ENCODE results near the gene CNEP1R1. TPM values are rescaled to one million over a fixed set of nuclear protein-coding genes. Genes with fewer than 3 reads are reported as not detected.

CNEP1R1 gene
- total RNA-seq, 4 donors from 2014 or later, result 14.1 to 51.7 (median 29.5) TPM

DNA sequence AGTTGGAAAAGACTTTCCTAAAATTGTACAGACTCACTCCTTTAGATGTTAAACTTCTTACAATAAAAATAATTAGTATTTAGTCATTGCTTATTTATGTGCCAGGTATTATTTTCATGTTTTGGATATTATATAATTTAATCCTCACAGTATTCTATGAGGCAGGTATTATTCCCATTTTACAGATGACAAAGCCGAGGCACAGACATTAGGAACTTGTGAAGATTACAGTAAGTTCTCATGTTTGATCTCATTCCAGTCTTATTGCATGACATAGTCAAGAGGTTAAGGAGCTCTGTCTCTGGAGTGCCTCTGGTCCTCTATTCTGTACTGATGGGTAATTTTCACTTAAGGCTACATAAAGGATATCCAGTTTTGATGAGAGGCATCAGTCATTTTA, 44.0 kb downstream of the CNEP1R1 start:
- intact Hi-C loops (cut with DNase I; ENCODE audit: low total_unique reads), result no loop called here
- H3K27ac ChIP-seq, result no peak overlapping the region

GRCh38 chr16:50071075-50071671, 46.1 kb downstream of the CNEP1R1 start:
- no peak overlapping the region for H3K27ac ChIP-seq
- H3K4me3 ChIP-seq, result no peak overlapping the region
- H3K4me1 ChIP-seq, result peaks cover 0 to 8% of the 10 kb centered on the region in 2 donors
- no peaks in the 10 kb centered on the region for H3K9me3 ChIP-seq
- DNase-seq, result no peak
- intact Hi-C loops (cut with DNase I; ENCODE audit: low total_unique reads), result no loop called here
- TF ChIP-seq CTCF (IDR thresholded peaks at IDR 0.05) (no peak), POLR2A (IDR thresholded peaks at IDR 0.05) (no peak)
- H3K36me3 ChIP-seq, result no peaks in the 10 kb centered on the region
- no peaks in the 10 kb centered on the region for H3K27me3 ChIP-seq

More for the DNA sequence above, 44.0 kb downstream of the CNEP1R1 start:
- DNase-seq, result no peak
- Histone ChIP-seq H3K4me3 (no peak overlapping the region), H3K4me1 (peaks cover 0 to 8% of the 10 kb centered on the region in 2 donors), H3K27me3 (no peaks in the 10 kb centered on the region), H3K36me3 (no peaks in the 10 kb centered on the region), H3K9me3 (no peaks in the 10 kb centered on the region)
- TF ChIP-seq CTCF (IDR thresholded peaks at IDR 0.05) (no peak), POLR2A (IDR thresholded peaks at IDR 0.05) (no peak)

DNA sequence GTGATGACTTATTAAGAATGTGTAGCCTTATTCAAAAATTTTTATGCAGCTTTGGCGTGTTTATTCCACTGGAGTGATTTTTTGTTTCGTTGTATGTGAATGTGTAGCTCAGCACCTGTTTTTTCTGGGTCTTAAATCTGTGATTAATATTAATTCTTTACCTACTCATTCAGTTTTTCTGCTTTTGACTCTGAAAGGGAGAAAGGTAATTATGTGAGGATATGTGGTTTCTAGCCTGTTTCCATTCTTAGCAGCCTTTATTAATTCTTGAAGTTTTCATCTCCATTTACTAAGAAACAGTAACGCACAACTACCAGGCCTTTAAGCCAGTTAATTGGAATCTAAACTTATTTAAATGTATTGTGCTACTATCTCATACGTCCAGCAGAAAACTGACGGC, 47.7 kb downstream of the CNEP1R1 start:
- Histone ChIP-seq H3K27ac (no peak overlapping the region), H3K4me1 (peaks cover 0 to 2% of the 10 kb centered on the region in 2 donors), H3K27me3 (no peaks in the 10 kb centered on the region), H3K36me3 (no peaks in the 10 kb centered on the region), H3K4me3 (no peak overlapping the region), H3K9me3 (no peaks in the 10 kb centered on the region)
- no peak for DNase-seq
- no peak for TF ChIP-seq CTCF (IDR thresholded peaks at IDR 0.05)
- TF ChIP-seq POLR2A (IDR thresholded peaks at IDR 0.05), result no peak
- intact Hi-C loops (cut with DNase I; ENCODE audit: low total_unique reads), result no loop called here

- Histone ChIP-seq H3K36me3 (no peaks in the 10 kb centered on the region), H3K9me3 (no peaks in the 10 kb centered on the region), H3K4me3 (no peak overlapping the region), H3K27ac (no peak overlapping the region), H3K27me3 (no peaks in the 10 kb centered on the region), H3K4me1 (no peaks in the 10 kb centered on the region)
- intact Hi-C loops (cut with DNase I; ENCODE audit: low total_unique reads), result no loop called here
- no peak for DNase-seq
- TF ChIP-seq POLR2A (IDR thresholded peaks at IDR 0.05) (no peak), CTCF (IDR thresholded peaks at IDR 0.05) (no peak)
Measured at GRCh38 chr16:50079397-50080140, 54.5 kb downstream of the CNEP1R1 start.

GRCh38 chr16:50081428-50082018, 56.5 kb downstream of the CNEP1R1 start:
- intact Hi-C loops (cut with DNase I; ENCODE audit: low total_unique reads), result no loop called here

More at GRCh38 chr16:50081428-50082018, 56.5 kb downstream of the CNEP1R1 start:
- H3K4me1 ChIP-seq, result no peaks in the 10 kb centered on the region
- H3K36me3 ChIP-seq, result no peaks in the 10 kb centered on the region
- no peak for TF ChIP-seq POLR2A (IDR thresholded peaks at IDR 0.05)
- no peak for TF ChIP-seq CTCF (IDR thresholded peaks at IDR 0.05)
- no peak overlapping the region for H3K27ac ChIP-seq
- H3K4me3 ChIP-seq, result no peak overlapping the region
- no peak for DNase-seq
- H3K27me3 ChIP-seq, result no peaks in the 10 kb centered on the region
- H3K9me3 ChIP-seq, result no peaks in the 10 kb centered on the region
